ELR (cell line): ENCODE measurements around the gene AARS2.

Experiments used
- DNase-seq: peaks from one replicate; pipeline ENCODE4 v3.0.0-alpha.2; 2015; ENCODE audit warnings: low read depth

AARS2 gene

DNA sequence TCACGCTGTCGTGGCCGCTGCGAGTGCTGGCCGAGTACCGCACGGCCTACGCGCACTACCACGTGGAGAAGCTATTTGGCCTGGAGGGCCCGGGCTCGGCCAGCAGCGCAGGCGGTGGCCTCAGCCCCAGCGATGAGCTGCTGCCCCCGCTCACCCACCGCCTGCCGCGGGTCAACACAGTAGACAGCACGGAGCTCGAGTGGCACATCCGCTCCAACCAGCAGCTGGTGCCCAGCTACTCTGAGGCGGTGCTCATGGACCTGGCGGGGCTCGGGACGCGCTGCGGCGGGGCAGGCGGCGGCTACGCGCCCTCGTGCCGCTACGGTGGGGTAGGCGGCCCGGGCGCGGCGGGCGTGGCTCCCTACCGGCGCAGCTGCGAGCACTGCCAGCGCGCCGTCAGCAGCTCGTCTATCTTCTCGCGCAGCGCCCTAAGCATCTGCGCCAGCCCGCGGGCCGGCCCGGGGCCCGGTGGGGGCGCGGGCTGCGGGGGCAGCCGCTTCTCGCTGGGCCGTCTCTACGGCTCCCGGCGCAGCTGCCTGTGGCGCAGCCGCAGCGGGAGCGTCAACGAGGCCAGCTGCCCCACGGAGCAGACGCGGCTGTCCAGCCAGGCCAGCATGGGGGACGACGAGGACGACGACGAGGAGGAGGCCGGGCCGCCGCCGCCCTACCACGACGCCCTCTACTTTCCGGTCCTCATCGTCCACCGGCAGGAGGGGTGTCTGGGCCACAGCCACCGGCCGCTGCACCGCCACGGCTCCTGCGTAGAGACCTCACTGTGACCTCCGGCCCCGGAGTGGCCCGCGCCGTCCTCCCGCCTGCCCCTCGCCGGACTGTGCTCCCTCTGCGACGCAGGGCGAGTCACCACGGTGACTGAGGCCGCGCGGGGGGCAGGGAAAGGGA lies 37.1 kb downstream of the AARS2 start:
- DNase-seq, result no peak

DNA sequence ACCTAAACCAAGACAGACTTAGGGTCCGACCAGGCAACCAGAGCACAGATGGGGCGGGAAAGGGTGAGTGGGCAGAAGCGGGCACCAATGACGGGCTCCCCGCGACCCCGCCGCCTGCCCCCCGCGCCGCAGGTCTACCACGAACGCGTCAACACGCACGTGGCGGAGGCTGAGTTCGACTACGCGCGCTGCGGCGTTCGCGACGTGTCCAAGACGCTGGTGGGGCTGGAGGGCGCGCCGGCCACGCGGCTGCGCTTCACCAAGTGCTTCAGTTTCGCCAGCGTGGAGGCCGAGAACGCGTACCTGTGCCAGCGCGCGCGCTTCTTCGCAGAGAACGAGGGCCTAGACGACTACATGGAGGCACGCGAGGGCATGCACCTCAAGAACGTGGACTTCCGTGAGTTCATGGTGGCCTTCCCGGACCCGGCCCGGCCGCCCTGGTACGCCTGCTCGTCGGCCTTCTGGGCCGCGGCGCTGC lies 37.8 kb downstream of the AARS2 start:
- DNase-seq, result no peak

DNA sequence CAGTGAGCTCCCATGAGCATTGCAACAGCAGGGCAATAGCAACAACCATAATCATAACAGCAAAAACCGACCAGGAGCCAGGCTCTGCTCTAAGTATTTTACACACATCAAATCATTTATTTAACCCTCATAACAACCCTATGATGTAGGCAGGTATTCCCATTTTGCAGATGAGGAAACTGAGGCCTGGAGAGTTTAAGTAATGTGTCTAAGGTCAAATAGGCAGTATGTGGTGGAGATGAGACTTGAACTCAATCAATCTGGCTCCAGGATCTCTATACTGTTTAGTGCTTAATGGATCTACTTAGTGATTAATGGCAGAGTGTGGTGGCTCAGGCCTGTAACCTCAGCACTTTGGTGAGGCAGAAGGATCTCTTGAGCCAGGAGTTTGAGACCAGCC lies 39.5 kb downstream of the AARS2 start:
- DNase-seq, result no peak

DNA sequence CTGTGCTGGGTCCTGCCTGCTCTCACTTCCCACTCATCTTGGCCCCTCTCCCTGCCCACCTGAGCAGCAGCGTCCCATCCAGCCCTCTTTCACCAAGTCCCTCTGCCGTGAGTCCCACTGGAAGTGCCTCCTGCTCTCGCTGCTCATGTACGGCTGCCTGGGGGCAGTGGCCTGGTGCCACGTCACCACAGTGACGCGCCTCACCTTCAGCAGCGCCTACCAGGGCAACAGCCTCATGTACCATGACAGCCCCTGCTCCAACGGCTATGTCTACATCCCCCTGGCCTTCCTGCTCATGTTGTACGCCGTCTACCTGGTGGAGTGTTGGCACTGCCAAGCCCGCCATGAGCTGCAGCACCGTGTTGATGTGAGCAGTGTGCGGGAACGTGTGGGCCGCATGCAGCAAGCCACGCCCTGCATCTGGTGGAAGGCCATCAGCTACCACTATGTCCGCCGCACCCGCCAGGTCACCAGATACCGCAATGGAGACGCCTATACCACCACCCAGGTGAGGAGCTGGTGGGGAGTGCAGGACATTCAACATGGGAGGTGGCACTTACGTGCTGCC lies 40.1 kb downstream of the AARS2 start:
- no peak for DNase-seq

DNA sequence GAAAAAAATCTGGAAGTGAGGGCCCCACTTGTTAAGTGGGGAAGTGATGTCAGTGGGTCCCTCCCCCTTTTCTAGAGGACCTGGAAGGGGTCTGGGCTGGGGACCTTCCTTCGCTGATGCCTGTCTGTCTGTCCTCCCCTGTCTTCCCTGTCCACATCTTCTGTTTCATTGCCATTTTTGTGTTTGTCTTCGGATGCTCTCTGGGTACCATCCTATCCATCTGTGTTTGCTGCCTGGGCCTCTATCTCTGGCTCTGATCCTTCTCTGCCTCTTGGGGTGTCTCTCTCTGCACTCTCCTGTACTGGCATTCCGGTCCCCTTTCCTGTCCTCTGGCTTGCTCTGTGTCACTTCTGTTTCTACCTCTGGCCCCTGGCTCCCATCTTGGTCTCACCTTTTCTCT lies 40.6 kb downstream of the AARS2 start:
- no peak for DNase-seq

DNA sequence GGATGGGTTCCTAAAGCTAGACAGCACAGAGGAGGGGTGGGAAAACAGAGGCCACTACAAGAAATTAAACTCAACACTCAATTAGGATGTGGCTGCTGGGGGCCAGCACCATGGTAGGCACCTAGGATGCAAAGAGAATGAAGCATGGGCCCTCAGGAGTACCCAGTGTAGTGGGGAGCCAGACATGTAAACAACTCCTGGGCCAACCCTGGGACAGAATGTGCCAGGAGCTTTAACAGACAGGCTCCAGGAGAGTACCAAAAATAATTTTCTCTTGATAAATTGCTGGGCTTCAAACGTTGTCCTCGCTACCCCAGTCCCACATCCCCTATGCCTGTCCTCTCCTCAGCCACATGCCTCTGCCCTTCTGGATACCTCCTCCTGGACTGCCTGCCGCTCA lies 41.2 kb downstream of the AARS2 start:
- no peak for DNase-seq

DNA sequence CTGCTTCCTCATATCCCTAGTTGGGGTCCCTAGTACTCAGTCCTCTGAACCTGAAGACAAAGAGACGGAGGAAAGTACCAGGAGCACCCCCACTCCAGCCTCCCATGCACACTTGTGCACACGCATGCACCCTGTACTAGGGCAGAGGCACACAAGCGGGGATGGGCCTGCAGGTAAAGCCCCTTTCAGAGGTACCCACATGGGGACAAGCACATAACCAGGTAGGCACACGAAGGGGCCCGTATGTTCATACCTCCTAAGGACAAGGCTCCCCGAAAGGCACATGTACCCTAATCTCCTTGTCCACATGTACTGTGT lies 41.8 kb downstream of the AARS2 start:
- no peak for DNase-seq

DNA sequence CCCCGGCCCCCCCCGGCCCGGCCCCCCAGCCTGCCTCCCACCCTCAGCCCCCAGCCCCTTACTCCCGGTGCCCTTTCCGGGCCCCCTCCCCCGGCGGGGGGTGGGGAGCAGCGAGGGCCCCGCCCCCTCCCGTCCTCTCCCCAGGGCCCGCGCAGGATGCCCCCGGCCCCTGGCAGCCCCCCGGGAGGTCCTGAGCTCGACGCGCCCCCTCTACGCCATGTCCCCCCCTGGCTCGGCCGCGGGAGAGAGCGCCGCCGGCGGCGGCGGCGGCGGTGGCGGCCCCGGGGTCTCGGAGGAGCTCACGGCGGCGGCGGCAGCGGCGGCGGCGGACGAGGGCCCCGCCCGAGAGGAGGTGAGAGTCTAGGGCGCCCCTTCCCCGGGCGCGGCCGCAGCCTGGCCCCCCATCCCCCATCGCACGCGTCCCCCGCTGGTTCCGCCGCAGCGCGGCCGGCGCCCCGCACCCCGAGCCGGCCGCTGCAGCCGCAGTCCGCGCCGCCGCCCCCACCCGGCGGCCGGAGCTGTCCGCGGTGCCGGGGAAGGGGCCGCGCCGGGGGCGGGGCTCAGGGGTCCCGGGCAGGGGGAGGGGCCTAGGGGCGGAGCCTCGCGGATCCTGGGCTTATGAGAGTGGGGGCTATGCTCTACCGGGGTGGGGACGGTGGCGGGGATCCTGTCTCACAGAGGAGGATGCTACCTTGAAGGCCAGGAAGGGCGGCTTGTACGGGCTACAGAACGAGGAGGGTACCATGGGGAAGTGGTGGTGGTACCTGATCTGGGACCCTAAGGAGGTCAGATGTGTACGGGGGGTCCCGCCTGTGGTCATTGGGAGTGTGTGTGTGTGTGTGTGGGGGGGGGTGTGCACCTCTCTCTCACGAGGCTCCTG lies 42.4 kb downstream of the AARS2 start:
- no peak for DNase-seq

DNA sequence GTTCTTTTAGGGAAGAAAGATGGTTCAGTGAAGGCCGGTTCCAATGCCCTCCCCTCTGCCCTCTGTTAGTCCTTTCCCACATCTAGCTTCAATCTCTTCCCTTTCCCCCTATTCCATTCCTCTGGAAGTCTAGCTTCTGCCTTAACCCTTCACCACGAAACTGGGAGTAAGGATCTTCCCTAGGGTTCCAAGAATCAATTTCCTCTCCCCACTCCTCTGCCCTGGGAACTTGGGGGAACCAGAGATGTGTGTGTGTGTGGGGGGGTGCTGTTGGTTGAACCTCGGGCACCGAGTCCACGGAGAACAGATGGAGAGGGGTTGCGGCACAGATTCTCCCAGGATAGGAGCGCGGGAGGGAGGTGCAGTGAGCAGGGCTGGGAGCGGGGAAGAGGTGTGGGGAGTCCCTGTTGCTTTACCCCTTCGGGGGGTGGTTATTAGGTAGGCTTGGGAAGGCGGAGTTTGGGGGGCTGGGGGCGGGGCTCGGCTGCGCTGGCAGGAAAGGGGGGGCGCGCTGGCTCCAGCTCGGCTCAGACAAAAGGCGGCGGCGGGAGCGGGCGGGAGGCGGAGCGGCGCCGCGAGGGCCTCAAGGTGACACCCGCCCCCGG lies 43.1 kb downstream of the AARS2 start, which contains the start of gene TMEM151B:
TMEM151B (plus strand) TSS at position 530 of the 605 bp plus-strand sequence. CDS start 293 bp downstream, outside the sequence.
- DNase-seq, result no peak

DNA sequence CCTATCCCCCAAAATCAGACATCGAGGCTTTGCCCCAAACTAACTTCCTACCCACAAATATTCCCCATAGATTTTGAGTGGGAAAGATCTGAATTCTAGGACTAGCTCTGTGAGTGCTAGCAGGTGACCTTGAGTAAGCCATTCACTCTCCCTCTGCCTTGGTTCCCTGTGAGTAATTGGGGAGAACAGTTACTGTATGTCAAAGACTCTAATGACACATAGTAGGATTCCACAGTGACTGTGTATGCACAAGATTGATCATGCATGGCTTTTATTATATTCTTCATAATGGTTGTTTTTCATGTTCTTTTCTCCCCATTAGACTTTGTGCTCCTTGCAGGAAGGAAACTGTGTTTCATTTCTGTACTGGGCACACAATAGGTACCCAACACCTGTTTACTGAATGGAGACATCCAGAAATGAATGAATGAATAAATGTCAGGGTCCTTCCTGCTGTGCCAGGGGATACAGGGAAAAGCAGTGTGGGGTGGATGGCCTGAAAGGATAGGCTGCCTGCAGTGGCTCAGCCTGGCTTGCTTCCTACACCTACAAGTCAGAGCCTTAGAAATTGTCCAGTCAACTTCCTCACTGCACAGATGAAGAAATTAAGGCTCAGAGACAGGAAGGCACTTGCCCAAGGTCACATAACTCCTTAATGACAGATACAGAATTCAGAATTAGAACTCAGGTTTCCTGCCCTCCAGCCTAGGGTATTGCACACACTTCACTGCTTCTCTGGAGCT lies 43.8 kb downstream of the AARS2 start:
- DNase-seq, result peak; percentile 53

DNA sequence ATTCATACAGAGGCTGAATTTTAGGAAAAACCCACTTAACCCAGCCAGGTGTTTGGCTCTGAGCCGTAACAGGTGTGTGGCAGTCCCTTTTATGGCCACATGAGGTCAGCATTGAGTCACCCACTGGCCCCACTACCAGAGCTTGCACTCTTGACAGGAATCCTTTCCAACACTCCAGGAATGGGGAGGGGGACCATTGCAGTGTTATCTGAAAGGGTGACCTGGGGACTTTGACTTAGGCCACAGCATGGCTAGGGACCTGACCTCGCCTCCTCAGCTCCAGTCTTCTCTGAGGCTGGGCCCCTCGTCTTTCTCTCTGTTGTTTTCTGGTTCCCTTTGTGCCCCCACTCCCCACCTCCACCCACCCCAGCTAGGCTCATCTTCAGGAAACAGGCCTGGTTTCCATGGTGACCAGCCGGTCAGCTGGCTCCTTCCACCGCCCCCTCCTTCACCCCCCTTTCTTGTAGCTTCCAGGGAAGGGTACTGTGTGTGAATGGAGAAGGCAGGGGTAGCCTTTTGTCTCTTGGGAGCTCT lies 45.0 kb downstream of the AARS2 start:
- peak; percentile 58 for DNase-seq

DNA sequence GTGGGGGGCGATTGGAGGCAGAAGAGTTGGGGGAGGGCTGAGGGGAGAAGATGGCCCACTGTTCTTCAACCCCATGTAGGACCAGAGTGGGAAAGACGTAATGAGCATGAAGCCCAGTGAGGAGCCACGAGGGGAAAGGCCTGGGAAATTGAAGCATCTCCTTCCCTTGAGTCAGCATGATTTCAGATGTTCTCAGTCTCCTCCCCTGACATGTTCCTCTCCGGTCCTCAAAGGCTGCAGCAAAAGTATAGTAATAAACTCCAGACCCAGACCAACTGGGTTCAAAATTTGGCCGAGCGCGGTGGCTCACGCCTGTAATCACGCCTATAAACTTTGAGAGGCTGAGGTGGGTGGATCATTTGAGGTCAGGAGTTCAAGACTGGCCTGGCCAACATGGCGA lies 45.9 kb downstream of the AARS2 start:
- DNase-seq, result no peak

DNA sequence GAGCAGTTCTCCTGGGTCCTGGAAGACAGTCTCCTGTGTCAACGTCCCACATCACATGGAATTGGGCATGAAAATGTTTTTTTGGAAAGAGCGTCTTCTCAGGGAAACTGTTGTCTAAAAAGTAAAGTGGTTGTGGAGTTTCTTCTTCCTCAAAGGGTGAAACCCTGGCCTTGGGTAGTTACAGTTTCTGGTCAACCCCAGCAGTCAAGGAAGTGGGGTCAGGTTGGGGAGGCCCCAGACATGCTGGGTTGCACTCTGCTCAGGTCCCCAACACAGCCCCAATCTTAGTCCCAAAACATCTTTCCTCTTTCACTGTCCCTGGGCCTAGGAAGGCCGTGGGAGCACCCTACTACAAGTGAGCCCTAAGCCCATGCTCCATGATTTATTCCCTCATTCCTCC lies 46.8 kb downstream of the AARS2 start:
- DNase-seq, result no peak

DNA sequence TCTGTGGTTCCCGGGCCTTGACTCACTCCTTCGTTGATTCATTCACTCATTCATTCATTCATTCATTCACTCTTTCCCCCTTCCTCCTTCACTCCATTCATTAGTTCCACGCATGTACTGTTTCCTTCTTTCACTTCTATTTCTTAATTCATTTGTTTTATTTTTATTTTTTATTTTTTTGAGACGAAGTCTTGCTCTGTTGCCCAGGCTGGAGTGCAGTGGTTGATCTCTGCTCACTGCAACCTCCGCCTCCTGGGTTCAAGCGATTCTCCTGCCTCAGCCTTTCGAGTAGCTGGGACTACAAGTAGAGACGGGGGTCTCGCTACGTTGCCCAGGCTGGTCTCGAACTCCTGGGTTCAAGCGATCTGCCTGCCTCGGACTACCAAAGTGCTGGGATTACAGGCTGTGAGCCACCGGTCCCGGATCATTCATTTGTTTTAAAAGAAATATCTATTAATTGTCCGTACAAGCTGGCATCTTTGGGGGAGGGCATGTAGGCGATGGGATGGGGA lies 47.4 kb downstream of the AARS2 start:
- no peak for DNase-seq

DNA sequence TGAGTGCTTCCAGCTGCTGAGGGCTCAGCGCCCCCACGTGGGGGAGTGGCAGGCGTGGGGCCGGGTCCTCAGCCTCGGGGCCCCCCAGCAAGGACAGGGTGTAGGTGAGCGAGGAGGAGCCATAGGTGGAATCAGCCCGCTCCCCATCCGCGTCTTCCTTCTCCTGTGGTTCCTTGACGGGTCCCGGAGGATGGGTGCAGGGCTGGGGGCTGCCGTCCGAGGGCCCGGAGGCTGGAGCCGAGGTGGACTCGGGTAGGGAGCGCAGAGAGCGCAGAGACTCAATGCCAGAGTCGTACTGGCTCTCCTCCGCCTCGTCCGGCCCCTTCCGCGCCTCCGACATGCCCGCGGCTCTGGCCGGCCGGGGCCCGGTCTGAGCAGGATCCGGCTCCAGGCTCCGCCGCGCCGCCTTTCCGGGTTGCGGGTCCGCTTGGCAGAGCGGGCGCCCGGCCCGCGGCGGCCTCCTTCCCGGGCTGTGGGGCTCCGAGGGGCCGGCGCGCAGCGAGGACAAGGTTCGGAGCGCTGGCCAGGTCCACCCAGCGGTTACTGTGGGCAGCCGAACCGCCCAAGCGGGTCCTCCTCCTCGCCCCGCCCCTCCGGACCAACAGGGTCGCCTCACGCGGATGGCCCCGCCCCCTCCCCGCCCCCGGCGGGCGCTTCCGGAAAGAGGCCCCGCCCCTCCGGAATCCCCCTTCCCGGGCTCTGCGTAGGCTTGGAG lies 48.0 kb downstream of the AARS2 start, which contains the start of gene NFKBIE:
NFKBIE (minus strand) TSS at position 545 of the 715 bp plus-strand sequence; CDS start at position 340, 205 bp downstream.
- DNase-seq, result peak; percentile 96

DNA sequence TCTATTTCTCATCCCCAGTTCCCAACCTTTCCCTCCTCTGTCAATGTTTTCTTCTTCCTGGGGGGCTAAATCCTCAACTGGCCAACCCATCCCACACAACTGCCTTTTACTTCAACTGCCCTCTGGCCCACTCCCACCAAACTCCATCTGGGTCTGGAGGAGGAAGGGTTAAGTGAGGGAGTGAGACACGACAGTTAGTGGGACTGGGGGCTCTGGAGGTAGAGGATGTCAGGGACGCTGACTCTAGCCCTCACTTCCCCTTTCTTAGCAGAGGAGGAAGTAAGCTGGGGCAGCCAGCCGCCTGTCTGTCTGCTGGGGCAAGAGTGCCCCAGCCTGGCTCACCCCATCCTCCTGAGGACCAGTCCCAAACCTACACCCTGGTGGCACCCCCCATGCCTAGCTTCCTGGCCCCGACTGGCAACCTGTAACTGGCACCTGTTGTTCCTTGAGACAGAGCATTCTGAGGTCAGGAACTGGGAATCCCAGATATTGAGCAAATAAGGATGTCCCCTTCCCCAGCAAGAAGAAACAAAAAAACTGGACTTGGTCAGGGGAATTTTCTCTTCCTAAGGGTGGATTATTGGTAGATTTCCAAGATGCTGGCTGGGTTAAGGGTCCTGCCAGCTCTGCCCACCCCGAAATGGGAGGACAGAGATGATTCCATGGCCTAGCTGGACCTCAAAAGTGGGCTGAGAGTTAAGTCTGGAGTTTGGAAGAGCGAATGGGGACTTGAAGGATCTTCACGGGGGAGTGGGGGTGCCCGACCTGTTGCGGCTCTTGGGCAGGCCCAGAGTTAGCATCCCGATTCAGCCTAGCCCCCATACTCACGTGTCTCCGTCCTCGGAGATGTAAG lies 48.8 kb downstream of the AARS2 start:
- peak; percentile 46 for DNase-seq

DNA sequence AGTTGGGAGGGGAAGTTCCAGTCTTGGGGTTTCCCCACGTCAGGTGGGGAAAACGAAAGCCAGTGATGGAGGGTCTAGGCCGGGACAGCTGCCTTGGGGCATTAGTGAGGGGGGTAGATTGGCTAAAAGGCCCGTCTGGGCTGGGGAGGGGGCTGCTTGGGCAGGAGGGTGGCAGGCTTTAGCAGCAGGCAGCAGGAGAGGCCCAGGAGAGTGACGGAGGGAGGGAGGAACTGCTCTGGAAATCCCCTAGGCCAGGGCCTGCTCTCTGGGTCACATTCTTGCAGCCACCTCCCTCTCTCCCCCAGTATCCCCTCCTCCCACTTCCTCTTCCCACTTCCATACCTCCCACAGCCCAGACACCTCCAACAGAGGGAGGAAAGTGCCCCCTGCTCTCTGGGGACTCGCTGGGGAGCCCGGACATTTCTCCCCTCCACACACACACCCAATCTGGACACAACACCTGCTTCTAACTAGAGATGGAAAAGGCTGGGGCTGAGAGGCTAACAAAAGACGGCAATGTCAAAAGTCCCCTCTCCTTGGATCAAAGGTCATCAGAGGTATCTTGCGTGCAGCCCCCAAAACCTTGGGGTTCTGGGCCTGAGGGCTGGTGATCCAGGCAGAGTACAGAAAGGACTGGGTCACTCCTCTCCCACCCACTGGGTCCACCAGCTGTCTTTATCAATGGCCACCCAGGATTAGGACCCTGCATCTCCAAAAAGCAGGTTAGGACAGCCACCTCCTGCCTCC lies 49.6 kb downstream of the AARS2 start:
- DNase-seq, result peak; percentile 68
